DMS114 treated with DMSO at 0.1 percent for 48 hours (cell line): ENCODE data around the gene P4HA1.
"Not testable (repeated sequence)": the region's sequence is repeated elsewhere in the genome, so short reads cannot be mapped to it uniquely, and the experiment has no call there.

ENCODE experiments used
- DNase-seq: peaks from one replicate; lab custom pipeline; 2025; ENCODE audit not compliant: unreplicated experiment; lab: John Stamatoyannopoulos, UW

The P4HA1 gene

DNA sequence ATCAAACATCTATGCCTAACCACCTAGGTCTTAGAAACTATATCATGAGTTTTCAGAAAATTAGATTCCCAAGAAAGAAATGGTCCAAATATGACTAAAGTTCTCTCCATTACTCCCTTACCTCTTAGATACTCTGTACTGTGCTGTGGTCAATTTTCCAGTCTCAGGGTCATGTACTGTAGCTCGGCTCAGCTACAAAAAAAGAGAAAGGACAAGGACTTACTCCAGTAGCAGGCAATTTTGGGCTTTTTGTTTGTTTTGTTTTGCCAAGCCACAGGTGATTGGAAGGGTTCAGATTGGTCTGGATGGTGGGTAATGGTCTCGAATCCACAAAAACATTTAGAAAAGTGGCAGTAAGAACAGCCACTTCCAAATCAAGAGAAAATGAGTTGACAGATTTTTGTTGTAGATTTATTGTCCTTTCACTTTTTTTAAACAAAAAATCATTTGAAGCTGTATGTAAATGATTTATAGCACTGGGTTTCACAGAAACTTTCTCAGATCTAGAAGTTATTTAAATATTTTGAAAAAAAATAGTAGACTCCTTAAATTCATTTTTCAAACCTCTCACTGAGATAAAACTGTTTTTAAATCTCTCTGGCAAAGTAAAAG, 52.8 kb downstream of the P4HA1 start:
- no peak for DNase-seq

DNA sequence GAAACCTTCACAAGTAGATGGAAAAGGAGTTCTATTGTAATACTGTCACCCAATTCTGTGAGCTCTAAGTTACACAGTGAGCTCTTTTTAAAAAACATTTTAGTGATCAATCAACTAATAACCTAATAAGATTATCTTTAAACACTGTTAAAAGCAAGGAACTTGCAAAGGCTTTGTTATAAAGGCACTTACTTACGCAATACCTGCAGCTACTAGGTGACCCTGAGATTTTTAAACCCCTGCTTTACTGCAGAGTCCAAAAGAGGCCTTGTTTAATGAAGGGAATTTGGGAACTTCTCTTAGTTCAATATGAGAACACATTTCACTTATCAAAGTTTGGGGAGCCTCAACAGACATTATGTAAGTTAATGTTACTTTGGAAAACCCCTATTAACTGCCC, 53.3 kb downstream of the P4HA1 start:
- no peak for DNase-seq

DNA sequence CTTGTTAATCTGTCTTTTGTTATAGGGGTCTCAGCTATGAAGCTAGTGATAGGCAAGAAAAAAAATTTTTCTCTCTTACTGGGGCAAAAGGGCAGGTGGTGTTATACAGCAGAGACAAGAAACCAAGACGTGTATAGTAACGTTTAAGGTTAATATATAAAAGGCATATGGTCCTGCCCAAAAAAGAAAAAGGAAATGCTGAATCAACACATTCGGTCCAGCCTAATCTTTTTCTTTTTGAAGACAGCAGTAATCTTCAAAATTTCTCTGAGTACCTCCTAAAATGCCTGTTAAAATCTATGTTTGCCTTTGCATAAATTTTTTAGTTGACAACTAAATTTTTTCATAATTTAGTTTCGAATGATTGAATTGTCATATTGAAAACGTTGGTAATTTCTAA, 54.5 kb downstream of the P4HA1 start:
- no peak for DNase-seq

DNA sequence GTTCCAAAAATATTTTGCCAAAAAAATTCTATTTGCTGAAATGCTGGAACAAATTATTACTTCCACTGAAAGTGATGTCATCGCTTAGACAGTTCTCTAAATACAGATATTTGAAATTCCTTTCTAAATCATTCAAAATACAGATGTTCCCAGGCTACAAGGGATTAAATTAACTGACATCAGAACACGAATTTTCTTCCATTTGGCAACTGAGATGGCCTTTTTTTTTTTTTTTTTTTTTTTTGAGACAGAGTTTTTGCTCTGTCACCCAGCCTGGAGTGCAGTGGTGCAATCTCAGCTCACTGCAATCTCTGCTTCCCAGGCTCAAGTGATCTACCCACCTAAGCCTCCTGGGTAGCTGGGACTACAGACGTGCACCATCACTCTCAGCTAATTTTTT, 57.0 kb downstream of the P4HA1 start:
- DNase-seq: no peak

DNA sequence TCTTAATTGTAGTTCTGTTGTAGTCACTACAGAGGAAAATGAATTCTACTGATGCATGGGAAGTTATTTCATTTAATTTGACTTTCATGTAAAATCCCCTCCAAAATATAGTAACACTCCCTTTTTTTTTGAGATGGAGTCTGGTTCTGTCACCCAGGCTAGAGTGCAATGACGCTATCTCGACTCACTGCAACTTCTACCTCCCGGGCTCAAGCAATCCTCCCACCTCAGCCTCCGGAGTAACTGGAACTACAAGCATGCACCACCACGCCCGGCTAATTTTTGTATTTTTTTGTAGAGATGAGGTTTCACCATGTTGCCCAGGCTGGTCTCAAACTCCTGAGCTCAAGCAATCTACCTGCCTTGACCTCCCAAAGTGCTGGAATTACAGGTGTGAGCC, 60.4 kb downstream of the P4HA1 start:
- not testable (repeated sequence) for DNase-seq

DNA sequence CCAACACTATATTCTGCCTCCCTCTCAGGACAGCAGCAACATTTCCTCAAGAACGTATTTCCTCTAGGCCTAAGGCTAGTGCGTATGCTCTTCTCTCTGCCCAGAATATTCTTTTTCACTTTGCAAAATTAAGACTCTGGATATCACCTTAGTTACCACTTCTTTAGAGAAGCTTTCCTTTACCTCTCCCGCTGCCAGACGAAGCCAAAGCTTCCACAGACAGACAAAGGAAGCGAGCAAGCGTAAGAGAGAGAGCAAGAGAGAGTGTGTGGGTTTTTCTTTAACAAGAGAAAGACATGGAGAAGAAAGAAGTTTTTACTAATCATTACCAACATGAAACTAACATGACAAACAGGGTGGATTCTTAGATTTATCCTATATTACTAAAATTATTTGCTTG, 64.1 kb downstream of the P4HA1 start:
- DNase-seq: no peak

DNA sequence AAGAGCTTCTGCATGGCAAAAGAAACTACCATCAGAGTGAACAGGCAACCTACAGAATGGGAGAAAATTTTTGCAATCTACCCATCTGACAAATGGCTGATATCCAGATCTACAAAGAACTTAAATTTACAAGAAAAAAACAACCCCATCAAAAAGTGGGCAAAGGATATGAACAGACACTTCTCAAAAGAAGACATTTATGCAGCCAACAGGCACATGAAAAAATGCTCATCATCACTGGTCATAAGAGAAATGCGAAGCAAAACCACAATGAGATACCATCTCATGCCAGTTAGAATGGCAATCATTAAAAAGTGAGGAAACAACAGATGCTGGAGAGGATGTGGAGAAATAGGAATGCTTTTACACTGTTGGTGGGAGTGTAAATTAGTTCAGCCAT, 70.0 kb downstream of the P4HA1 start:
- not testable (repeated sequence) for DNase-seq

DNA sequence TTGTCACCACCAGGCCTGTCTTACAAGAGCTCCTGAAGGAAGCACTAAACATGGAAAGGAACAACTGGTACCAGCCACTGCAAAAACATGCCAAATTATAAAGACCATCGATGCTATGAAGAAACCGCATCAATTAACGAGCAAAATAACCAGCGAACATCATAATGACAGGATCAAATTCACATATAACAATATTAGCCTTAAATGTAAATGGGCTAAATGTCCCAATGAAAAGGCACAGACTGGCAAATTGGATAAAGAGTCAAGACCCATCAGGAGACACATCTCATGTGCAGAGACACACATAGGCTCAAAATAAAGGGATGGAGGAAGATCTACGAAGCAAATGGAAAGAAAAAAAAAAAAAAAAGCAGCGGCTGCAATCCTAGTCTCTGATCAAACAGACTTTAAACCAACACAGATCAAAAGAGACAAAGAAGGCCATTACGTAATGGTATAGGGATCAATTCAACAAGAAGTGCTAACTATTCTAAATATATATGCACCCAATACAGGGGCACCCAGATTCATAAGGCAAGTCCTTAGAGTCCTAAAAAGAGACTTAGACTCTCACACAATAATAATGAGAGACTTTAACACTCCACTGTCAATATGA, 73.1 kb downstream of the P4HA1 start:
- not testable (repeated sequence) for DNase-seq

DNA sequence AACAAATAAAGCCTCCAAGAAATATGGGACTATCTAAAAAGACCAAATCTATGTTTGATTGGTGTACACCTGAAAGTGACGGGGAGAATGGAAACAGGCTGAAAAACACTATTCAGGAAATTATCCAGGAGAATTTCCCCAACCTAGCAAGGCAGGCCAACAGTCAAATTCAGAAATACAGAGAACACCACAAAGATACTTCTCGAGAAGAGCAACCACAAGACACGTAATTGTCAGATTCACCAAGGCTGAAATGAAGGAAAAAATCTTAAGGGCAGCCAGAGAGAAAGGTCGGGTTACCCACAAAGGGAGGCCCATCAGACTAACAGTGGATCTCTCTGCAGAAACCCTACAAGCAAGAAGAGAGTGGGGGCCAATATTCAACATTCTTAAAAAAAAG, 73.7 kb downstream of the P4HA1 start:
- not testable (repeated sequence) for DNase-seq

DNA sequence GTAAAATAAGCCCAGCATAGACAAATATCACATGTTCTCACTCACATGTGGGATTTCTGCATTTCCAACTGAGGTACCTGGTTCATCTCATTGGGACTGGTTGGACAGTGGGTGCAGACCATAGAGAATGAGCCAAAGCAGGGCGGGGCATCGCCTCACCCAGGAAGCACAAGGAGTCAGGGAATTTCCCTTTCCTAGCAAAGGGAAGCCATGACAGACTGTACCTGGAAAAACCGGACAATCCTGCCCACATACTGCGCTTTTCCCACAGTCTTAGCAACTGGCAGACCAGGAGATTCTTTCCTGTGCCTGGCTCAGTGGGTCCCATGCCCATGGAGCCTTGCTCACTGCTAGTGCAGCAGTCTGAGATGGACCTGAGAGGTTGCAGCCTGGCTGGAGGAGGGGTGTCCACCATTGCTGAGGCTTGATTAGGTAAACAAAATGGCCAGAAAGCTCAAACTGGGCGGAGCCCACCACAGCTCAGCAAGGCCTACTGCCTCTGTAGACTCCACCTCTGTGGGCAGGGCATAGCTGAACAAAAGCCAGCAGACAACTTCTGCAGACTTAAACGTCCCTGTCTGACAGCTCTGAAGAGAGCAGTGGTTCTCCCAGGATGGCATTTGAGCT, 75.0 kb downstream of the P4HA1 start:
- not testable (repeated sequence) for DNase-seq

DNA sequence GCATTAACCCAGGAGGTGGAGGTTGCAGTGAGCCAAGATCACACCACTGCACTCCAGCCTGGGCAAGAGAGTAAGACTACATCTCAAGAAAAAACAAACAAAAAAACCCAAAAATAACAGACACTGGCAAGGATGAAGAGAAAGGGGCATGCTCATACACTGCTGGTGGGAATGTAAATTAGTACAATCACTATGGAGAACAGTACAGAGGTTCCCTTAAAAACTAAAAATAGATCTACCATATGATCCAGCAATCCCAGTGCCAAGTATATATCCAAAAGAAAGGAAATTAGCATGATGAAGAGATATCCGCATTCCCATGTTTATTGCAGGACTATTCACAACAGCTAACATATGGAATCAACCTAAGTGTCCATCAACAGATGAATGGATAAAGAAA, 75.6 kb downstream of the P4HA1 start:
- DNase-seq: no peak

DNA sequence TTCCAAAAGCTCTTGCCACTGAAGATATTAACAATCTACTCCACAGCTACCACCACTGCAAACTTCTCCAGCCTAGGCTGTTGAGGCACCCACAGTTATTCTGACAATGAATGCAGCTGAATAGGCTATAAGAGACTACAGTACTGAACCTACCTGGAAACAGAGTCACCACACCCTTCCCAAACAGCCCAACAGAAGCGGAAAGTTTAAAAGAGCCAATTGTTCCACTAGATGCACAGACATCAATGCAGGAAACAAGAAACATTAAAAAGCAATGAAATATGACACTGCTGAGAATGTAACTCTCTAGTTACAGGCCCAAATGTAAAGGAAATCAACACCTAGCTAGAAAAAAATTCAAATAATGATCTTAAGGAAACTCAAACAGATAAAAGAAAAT, 77.6 kb downstream of the P4HA1 start:
- no peak for DNase-seq

DNA sequence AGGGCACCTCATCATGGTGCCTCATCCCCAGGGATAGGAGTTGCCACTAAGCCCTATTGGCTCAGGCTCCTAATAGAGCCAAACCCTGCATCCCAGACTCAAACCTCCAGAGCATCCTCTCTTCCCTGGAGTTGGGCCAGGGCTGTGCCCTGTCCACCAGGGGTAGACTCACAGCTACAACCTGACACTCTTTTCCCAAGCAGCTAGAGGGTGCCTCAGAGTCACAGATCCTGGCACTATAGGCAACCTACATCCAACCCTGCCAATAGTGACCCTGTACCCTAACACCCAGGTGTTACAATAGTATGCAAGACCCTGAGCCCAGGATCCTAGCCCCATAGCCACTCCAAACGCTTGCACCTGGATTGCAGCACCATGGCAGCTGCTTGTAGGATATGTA, 78.0 kb downstream of the P4HA1 start:
- DNase-seq: no peak

DNA sequence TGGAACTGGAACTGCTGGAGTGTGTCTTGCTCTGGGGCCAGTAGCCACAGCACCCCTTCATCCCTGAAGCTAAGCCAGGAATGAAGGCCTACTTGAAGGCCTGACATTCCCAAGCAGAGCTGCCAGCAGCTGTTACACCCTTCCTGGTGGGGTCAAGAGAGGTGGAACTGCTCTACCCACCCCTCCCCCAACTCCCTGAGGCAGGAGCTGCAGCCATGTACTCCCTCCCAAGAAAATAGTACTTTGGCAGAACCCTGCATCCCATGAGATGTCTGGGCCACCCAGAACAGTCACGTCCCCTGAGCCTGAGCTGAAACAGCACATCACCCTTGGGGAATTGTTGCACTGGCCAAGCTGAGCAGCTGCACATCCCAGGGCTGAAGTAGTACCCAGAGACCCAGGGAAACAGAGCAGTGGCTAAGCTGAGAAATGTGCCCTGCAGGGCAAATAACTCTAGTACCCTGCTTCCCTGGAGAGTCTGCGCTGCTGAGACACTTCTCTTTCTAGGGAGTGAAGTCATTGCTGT, 78.6 kb downstream of the P4HA1 start:
- no peak for DNase-seq

DNA sequence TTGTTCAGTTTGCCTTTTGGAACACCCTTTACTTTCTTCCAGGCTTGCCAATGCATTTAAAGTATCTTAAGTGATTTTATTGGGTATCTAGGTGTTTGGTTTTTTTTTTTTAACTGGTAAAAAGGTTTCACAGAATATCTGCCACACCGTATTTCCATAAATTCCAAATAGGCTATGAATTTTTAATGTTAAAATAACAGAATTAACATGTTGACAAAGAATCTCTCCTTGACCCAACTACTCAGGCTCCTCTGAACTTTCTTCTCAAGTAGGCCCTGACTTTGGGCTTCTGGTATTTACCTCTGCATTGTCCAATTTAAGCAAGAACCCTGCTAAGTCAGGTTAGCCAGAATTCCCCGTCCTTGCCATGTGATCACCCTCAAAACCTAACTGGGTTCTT, 80.9 kb downstream of the P4HA1 start:
- DNase-seq: no peak

DNA sequence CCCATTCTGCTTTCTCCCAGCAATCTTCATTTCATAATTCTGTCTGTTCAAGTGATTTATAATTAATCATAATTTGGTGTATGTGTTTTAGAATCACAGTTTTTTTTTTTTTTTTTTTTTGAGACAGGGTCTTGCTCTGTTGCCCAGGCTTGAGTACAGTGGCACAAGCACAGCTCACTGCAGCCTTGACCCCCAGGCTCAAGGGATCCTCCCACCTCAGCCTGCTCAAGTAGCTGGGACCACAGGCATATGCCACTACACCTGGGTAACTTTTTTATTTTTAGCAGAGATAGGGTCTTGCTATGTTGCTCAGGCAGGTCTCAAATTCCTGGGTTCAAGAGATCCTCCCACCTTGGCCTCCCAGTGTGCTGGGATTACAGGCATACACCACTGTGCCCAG, 92.8 kb downstream of the P4HA1 start:
- no peak for DNase-seq

DNA sequence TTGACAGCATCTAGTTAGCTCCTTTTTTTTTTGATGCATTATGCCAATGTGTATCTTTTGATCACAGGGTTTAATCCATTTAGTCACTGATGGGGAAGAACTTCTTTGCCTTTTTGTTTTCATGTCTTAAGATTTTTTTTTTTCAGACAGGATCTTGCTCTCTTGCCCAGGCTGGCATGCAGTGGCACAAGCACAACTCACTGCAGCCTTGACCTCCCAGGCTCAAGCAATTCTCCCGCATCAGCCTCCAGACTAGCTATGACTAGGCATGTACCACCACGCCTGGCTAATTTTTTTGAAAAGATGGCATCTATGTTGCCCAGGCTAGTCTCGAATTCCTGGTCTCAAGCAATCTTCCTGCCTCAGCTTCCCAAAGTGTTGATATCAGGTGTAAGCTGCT, 95.7 kb downstream of the P4HA1 start:
- no peak for DNase-seq

DNA sequence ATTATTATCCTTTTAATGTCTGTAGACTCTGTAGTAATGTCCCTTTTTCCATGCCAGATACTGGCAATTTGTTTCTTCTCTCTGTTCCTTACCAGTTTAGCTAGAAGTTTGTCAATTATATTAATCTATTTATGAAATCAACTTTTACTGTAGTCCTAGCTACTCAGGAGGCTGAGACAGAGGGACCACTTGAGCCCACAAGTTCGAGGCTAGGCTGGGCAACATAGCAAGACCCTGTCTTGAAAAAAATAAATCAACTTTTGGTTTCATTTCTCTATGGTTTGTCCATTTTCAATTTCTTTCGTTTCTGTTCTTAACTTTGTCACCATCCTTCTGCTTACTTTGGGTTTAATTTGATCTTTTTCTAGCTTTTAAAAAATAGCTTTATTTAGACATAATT, 99.6 kb downstream of the P4HA1 start:
- no peak for DNase-seq

DNA sequence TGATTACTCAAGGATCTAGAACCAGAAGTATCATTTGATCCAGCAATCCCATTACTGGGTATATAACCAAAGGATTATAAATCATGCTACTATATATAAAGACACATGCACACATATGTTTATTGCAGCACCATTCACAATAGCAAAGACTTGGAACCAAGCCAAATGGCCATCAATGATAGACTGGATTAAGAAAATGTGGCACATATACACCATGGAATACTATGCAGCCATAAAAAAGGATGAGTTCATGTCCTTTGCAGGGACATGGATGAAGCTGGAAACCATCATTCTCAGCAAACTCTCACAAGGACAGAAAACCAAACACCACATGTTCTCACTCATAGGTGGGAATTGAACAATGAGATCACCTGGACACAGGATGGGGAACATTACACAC, 101.2 kb downstream of the P4HA1 start:
- DNase-seq: not testable (repeated sequence)

DNA sequence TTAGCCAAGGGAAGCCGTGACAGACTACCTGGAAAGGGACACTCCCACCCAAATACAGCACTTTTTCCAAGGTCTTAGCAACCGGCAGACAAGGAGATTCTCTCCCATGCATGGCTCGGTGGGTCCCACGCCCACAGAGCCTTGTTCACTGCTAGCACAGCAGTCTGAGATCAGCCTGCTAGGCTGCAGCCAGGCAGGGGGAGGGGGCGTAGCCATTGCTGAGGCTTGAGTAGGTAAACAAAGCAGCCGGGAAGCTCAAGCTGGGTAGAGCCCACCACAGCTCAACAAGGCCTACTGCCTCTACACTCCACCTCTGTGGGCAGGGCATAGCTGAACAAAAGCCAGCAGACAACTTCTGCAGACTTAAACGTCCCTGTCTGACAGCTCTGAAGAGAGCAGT, 106.9 kb downstream of the P4HA1 start:
- not testable (repeated sequence) for DNase-seq

DNA sequence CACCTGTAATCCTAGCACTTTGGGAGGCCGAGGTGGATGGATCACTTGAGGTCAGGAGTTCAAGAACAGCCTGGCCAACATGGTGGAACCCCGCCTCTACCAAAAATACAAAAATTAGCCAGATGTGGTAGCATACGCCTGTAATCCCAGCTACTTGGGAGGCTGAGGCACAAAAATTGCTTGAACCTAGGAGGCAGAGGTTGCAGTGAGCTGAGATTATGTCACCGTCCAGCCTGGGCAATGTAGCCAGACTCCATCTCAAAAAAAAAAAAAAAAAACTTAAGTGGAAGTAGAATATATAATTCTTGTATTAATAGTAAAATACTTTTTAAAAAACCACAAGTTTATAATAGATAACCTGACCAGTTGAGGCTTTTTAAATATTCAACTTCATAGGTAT, 112.0 kb downstream of the P4HA1 start:
- DNase-seq: not testable (repeated sequence)

DNA sequence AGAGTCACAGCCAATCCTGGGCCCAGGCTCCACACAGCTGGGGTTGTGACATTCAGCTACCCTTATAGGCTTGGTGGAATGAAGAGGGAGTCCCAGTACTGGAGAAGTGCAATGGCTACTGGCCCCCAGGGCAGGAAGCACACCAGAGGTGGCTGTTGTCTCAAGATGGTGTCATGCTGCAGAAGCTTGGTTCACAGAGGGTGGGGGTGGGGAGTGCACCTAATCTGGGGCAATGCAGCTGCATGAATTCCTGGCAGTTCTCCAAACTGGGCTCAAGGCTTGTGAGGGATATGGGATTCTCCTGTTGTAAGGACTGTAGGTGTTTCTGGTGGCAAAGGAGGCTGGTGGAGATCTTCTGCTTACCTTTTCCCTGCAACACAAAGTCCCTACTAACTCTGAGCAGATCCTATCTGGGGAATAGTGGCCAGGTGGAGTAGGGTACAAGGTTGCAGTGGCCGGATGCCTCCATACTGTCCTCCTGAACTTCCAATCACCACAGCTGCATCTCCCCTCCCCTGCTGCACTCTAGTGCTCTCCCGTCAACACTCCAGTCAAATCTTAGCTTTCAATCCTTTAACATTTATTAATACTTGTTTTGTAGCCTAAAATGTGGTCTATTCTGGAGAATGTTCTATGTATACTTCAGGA, 114.7 kb downstream of the P4HA1 start:
- DNase-seq: no peak
